K562 (cell line): Measurements from ENCODE around the gene AVPI1. TPM values are rescaled to one million over a fixed set of nuclear protein-coding genes. Genes with fewer than 3 reads are reported as not detected.

Experiments
- CEBPG ChIP-seq, 3 experiments: fragments of 200-800 bp in 1 of 3; sonication (Bioruptor generic) in 1 of 3; sonication (generic) in 1 of 3; formaldehyde crosslinking in 1 of 3; IDR thresholded peaks in 2 of 3; conservative IDR thresholded peaks in 1 of 3; 2 replicates each; pipeline versions ENCODE4 v1.6.1 to v1.8.0; 2016 to 2022; ENCODE audit warnings: missing compliant biosample characterization in 2 of 3, missing genetic modification characterization in 2 of 3, mild to moderate bottlenecking in 1 of 3, missing genetic modification reagents in 1 of 3
- ETV1 ChIP-seq: fragments of 450-650 bp; conservative IDR thresholded peaks from 2 replicates; pipeline ENCODE4 v1.6.1; 2016; ENCODE audit warnings: missing genetic modification characterization, control low read depth, low read depth, missing compliant biosample characterization
- FOXP1 ChIP-seq: sonication (generic); formaldehyde crosslinking; IDR thresholded peaks from 2 replicates; pipeline ENCODE4 v1.8.0; 2022; ENCODE audit warnings: mild to moderate bottlenecking, missing genetic modification reagents
- GABPB2 ChIP-seq: fragments of 250-450 bp; sonication (Bioruptor Pico); conservative IDR thresholded peaks from 2 replicates; pipeline ENCODE4 v1.5.1; 2021; ENCODE audit warnings: mild to moderate bottlenecking
- GATA2 ChIP-seq: sonication (generic); formaldehyde crosslinking; IDR thresholded peaks from 2 replicates; pipeline ENCODE4 v1.4.0; 2020; ENCODE audit warnings: mild to moderate bottlenecking, missing genetic modification reagents
- GATAD2A ChIP-seq: fragments of 450-650 bp; IDR thresholded peaks from 2 replicates; pipeline ENCODE4 v1.6.1; 2017
- HIVEP1 ChIP-seq: fragments of 250-450 bp; sonication (Bioruptor Pico); IDR thresholded peaks from 2 replicates; pipeline ENCODE4 v1.4.0; 2020; ENCODE audit warnings: mild to moderate bottlenecking
- MCM2 ChIP-seq: fragments of 450-650 bp; IDR thresholded peaks from 2 replicates; pipeline ENCODE4 v1.6.1; 2017; ENCODE audit warnings: low read depth, mild to moderate bottlenecking
- MCM7 ChIP-seq, 2 experiments: fragments of 450-650 bp; IDR thresholded peaks; 2 replicates each; pipeline ENCODE4 v1.6.1; 2016 to 2018
- NELFE ChIP-seq: IDR thresholded peaks from 2 replicates; pipeline ENCODE4 v1.6.1; 2011; ENCODE audit warnings: mild to moderate bottlenecking; ENCODE audit not compliant: insufficient read depth, insufficient read length
- POLR2AphosphoS2 ChIP-seq: IDR thresholded peaks from 2 replicates; pipeline ENCODE4 v1.6.1; 2012; ENCODE audit warnings: low read length, improper control_type of control experiment
- PURB ChIP-seq: sonication (generic); formaldehyde crosslinking; IDR thresholded peaks from 2 replicates; pipeline ENCODE4 v1.9.0; 2021; ENCODE audit warnings: low read depth, mild to moderate bottlenecking, missing genetic modification reagents
- RNF219 ChIP-seq: fragments of 250-450 bp; sonication (Bioruptor Pico); IDR thresholded peaks from 2 replicates; pipeline ENCODE4 v1.5.0; 2022; ENCODE audit warnings: mild to moderate bottlenecking
- SMC3 ChIP-seq: conservative IDR thresholded peaks from 2 replicates; pipeline ENCODE4 v1.6.1; 2011; ENCODE audit warnings: low read depth, low read length, improper control_type of control experiment; ENCODE audit not compliant: insufficient read depth
- ZFP1 ChIP-seq: fragments of 450-650 bp; formaldehyde crosslinking; IDR thresholded peaks from 2 replicates; pipeline ENCODE4 v1.4.0; 2020; ENCODE audit warnings: mild to moderate bottlenecking, mixed read lengths
- ZNF253 ChIP-seq: fragments of 250-450 bp; sonication (Bioruptor Pico); conservative IDR thresholded peaks from 2 replicates; pipeline ENCODE4 v1.6.1; 2021; ENCODE audit warnings: mild to moderate bottlenecking
- ZNF347 ChIP-seq: fragments of 450-650 bp; formaldehyde crosslinking; IDR thresholded peaks from 2 replicates; pipeline ENCODE4 v1.4.0; 2020; ENCODE audit warnings: low read depth, mild to moderate bottlenecking, moderate library complexity
- ZNF79 ChIP-seq: fragments of 250-450 bp; sonication (Bioruptor Pico); IDR thresholded peaks from 2 replicates; pipeline ENCODE4 v1.4.0; 2020; ENCODE audit warnings: low read depth, mild to moderate bottlenecking, moderate library complexity
- polyA plus RNA-seq, 8 experiments: library from polyadenylated mRNA; depleted of rRNA in 4 of 8; stranded (reverse) in 5 of 8; unstranded in 3 of 8; fragments of >200 nt; fragmentation: Nextera tagmentation in 2 of 8; fragmentation: Illumina TruSeq in 1 of 8; extraction: Ambion mirVana in 2 of 8; extraction: Trizol in 1 of 8; gene quantifications; 2 replicates each; pipeline versions ENCODE4 v1.2.1 to v1.2.3, GENCODE V29; 2011 to 2014; ENCODE audit warnings: inconsistent platforms in 1 of 8, missing spikeins in 1 of 8
- total RNA-seq, 7 experiments: library from RNA; depleted of rRNA in 6 of 7; stranded (reverse); fragments of >200 nt in 6 of 7; fragmentation: Illumina TruSeq in 2 of 7; extraction: Trizol in 2 of 7; gene quantifications; 2 replicates each; pipeline versions ENCODE4 v1.2.1 to v1.2.3, GENCODE V29; 2011 to 2021; ENCODE audit warnings: low replicate concordance in 1 of 7
- TF ChIP-seq, protein P1 (sequence below): fragments of 250-450 bp; sonication (Bioruptor Pico); IDR thresholded peaks from 2 replicates; pipeline ENCODE4 v1.8.0; 2021; ENCODE audit warnings: moderate library complexity, mild to moderate bottlenecking, inconsistent platforms
- TF ChIP-seq, protein P2 (sequence below): sonication (generic); formaldehyde crosslinking; IDR thresholded peaks from 2 replicates; pipeline ENCODE4 v1.8.1; 2022; ENCODE audit warnings: missing genetic modification reagents
- TF ChIP-seq, protein P3 (sequence below): fragments of 450-650 bp; IDR thresholded peaks from 2 replicates; pipeline ENCODE4 v1.6.1; 2016; ENCODE audit warnings: mild to moderate bottlenecking

The AVPI1 gene
- total and polyA plus RNA-seq, 9 of the 15 experiments (the other 6 are each of a cell fraction or from before 2014, with no cell fraction given) = 0.90 to 10.4 (median 7.4) TPM

DNA sequence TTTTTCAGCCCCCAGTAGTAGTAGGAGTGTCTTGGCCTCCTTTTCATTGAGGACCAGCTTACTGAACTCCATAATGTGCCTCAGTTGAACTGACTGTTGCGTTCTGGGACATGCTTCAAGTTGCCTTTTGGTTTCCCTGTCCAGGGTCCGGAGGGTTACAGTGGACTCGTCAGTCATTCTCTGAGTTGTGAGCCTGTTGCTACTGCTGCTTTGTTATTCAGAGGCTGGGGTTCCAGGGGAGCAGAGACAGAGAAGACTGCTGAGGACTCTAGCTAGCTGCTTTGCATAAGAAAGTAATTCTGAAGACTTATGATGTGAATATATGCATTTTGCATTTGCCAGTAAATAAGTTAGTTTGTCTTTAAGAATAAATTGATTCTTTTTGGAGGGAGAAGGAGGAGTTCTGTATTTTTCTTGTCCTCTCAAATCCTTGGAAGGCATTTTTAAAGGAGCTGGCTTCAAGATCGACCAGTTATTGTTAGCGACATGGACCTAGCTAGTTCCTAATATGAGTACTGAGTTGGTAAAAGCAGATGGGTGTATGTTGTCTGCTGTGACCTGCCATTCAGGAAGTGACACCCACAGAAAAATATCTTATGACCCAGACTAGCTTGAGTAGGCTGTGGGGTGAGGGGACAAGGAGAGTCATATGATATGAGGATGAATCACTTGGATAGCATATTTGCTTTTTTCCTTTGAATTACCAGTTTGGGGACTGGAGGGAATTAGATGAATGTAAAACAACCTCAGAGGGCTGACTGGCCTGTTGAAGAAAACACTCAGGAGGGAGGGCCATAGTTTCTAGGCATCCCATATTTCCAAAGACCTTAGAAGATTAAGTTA is 38.3 kb downstream of the AVPI1 start (continued):
- TF ChIP-seq RNF219 (no peak), ETV1 (tag) (peak; percentile 55), SMC3 (no peak), GATAD2A (no peak), FOXP1 (CRISPR knock-in tag) (no peak), ZNF79 (CRISPR knock-in tag) (no peak), MCM2 (no peak), ZNF253 (no peak), NELFE (no peak), HIVEP1 (CRISPR knock-in tag) (no peak), MCM7 (IDR thresholded peaks at IDR 0.05) (no peak), ZNF347 (CRISPR knock-in tag) (no peak), GATA2 (CRISPR knock-in tag) (no peak), GABPB2 (no peak), ZFP1 (CRISPR knock-in tag) (no peak), CEBPG (CRISPR knock-in tag; IDR thresholded peaks at IDR 0.05) (no peak), CEBPG (tag; conservative IDR thresholded peaks at IDR 0.05 in 1 of 2, IDR thresholded peaks at IDR 0.05 in 1 of 2) (no peak), POLR2AphosphoS2 (no peak), PURB (CRISPR knock-in tag) (no peak)
- TF ChIP-seq, protein P1, sequence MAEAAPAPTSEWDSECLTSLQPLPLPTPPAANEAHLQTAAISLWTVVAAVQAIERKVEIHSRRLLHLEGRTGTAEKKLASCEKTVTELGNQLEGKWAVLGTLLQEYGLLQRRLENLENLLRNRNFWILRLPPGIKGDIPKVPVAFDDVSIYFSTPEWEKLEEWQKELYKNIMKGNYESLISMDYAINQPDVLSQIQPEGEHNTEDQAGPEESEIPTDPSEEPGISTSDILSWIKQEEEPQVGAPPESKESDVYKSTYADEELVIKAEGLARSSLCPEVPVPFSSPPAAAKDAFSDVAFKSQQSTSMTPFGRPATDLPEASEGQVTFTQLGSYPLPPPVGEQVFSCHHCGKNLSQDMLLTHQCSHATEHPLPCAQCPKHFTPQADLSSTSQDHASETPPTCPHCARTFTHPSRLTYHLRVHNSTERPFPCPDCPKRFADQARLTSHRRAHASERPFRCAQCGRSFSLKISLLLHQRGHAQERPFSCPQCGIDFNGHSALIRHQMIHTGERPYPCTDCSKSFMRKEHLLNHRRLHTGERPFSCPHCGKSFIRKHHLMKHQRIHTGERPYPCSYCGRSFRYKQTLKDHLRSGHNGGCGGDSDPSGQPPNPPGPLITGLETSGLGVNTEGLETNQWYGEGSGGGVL (CRISPR knock-in tag) = no peak
- TF ChIP-seq, protein P2, sequence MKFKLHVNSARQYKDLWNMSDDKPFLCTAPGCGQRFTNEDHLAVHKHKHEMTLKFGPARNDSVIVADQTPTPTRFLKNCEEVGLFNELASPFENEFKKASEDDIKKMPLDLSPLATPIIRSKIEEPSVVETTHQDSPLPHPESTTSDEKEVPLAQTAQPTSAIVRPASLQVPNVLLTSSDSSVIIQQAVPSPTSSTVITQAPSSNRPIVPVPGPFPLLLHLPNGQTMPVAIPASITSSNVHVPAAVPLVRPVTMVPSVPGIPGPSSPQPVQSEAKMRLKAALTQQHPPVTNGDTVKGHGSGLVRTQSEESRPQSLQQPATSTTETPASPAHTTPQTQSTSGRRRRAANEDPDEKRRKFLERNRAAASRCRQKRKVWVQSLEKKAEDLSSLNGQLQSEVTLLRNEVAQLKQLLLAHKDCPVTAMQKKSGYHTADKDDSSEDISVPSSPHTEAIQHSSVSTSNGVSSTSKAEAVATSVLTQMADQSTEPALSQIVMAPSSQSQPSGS (CRISPR knock-in tag) = no peak
- TF ChIP-seq, protein P3, sequence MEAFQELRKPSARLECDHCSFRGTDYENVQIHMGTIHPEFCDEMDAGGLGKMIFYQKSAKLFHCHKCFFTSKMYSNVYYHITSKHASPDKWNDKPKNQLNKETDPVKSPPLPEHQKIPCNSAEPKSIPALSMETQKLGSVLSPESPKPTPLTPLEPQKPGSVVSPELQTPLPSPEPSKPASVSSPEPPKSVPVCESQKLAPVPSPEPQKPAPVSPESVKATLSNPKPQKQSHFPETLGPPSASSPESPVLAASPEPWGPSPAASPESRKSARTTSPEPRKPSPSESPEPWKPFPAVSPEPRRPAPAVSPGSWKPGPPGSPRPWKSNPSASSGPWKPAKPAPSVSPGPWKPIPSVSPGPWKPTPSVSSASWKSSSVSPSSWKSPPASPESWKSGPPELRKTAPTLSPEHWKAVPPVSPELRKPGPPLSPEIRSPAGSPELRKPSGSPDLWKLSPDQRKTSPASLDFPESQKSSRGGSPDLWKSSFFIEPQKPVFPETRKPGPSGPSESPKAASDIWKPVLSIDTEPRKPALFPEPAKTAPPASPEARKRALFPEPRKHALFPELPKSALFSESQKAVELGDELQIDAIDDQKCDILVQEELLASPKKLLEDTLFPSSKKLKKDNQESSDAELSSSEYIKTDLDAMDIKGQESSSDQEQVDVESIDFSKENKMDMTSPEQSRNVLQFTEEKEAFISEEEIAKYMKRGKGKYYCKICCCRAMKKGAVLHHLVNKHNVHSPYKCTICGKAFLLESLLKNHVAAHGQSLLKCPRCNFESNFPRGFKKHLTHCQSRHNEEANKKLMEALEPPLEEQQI = no peak
